Smooth muscle cell (in vitro differentiated cells): ENCODE data around the gene KRTAP1-3. TPM values are rescaled to one million over a fixed set of nuclear protein-coding genes. Genes with fewer than 3 reads are reported as not detected.

Source experiments
- DNase-seq: peaks from one replicate; lab custom pipeline; 2025; ENCODE audit not compliant: unreplicated experiment; lab: John Stamatoyannopoulos, UW
- H2AFZ ChIP-seq: fragments of 200-600 bp; sonication (generic); 2 replicates; pipeline ENCODE4 v1.6.0; 2016; ENCODE audit warnings: antibody characterized with exemption, low read depth, mild to moderate bottlenecking
- H3F3A ChIP-seq: fragments of 200-600 bp; sonication (generic); 2 replicates; pipeline ENCODE4 v1.6.0; 2017; ENCODE audit warnings: antibody characterized with exemption, low read depth
- H3K27ac ChIP-seq: fragments of 200-600 bp; sonication (generic); 2 replicates; pipeline ENCODE4 v1.5.1; 2016; ENCODE audit warnings: low read depth, mild to moderate bottlenecking
- H3K27me3 ChIP-seq: fragments of 200-600 bp; sonication (generic); 2 replicates; pipeline ENCODE4 v1.6.1; 2016; ENCODE audit warnings: low read depth, mild to moderate bottlenecking
- H3K36me3 ChIP-seq: fragments of 200-600 bp; sonication (generic); 2 replicates; pipeline ENCODE4 v1.5.1; 2016; ENCODE audit warnings: low read depth
- H3K4me1 ChIP-seq: fragments of 200-600 bp; sonication (generic); 2 replicates; pipeline ENCODE4 v1.5.1; 2016; ENCODE audit warnings: low read depth
- H3K4me2 ChIP-seq: fragments of 200-600 bp; sonication (generic); 2 replicates; pipeline ENCODE4 v1.6.0; 2016; ENCODE audit warnings: mild to moderate bottlenecking
- H3K4me3 ChIP-seq: fragments of 200-600 bp; sonication (generic); 2 replicates; pipeline ENCODE4 v1.5.1; 2016; ENCODE audit warnings: mild to moderate bottlenecking
- H3K79me2 ChIP-seq: fragments of 200-600 bp; sonication (generic); 2 replicates; pipeline ENCODE4 v1.6.0; 2016; ENCODE audit warnings: low read depth, mild to moderate bottlenecking
- H3K9ac ChIP-seq: fragments of 200-600 bp; sonication (generic); 2 replicates; pipeline ENCODE4 v1.6.0; 2016; ENCODE audit warnings: low read depth
- H3K9me3 ChIP-seq: fragments of 200-600 bp; sonication (generic); replicated peaks from 2 replicates; pipeline ENCODE4 v1.5.1; 2016; ENCODE audit warnings: low read depth
- H4K20me1 ChIP-seq: fragments of 200-600 bp; sonication (generic); 2 replicates; pipeline ENCODE4 v1.6.0; 2016; ENCODE audit warnings: low read depth
- whole genome bisulfite sequencing: methylation state at CpG from one replicate; pipeline ENCODE4 v1.1.7; 2016; ENCODE audit warnings: low lambda C conversion rate; 5-methylcytosine and 5-hydroxymethylcytosine counted together
- polyA plus RNA-seq: library from polyadenylated mRNA; unstranded; fragments of >200 nt; fragmentation: Nextera tagmentation; extraction: Ambion mirVana; gene quantifications from 2 replicates; pipeline ENCODE4 v1.2.1, GENCODE V29; 2016
- total RNA-seq: library from RNA; depleted of rRNA; stranded (reverse); fragments of >200 nt; gene quantifications from 2 replicates; pipeline ENCODE4 v1.2.3, GENCODE V29; 2014
- TF ChIP-seq, protein P1 (sequence below): fragments of 200-600 bp; sonication (generic); IDR thresholded peaks from 2 replicates; pipeline ENCODE4 v1.5.1; 2017; ENCODE audit warnings: borderline replicate concordance, mild to moderate bottlenecking, antibody characterized with exemption; ENCODE audit not compliant: insufficient read depth, poor library complexity, severe bottlenecking

Gene KRTAP1-3
- total and polyA plus RNA-seq, 2 experiments from 2014 or later, result not detected

DNA sequence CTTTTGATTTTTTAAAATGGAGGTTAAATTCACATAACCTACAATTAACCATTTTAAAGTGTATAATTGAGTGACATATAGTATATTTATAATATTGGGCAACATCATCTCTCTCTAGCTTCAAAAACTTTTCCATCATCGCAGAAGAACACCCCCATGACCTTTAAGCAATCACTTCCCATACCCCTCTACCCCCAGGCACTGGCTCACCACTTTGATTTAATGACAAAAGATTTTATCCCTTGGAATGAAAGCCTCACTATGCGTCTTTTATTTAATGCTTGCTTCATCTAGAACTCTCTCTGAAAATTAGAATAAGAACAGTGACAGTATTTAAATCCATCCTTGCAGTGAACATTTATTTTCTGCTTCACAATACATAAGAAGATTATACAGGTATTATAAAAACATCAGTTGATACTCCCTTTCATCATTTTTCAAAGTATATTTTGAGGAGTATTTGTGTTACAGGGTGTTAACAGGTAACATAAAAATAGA lies 3.2 kb upstream of the KRTAP1-3 start:
- Histone ChIP-seq H3K4me2 (no peak overlapping the region), H3K27ac (no peak overlapping the region), H3K4me3 (no peak overlapping the region), H4K20me1 (no peaks in the 10 kb centered on the region), H3F3A (no peaks in the 10 kb centered on the region), H2AFZ (no peak overlapping the region), H3K9ac (no peak overlapping the region), H3K27me3 (no peaks in the 10 kb centered on the region), H3K9me3 (no peaks in the 10 kb centered on the region), H3K36me3 (no peaks in the 10 kb centered on the region), H3K4me1 (no peaks in the 10 kb centered on the region), H3K79me2 (no peaks in the 10 kb centered on the region)
- no peak for DNase-seq
- TF ChIP-seq, protein P1, sequence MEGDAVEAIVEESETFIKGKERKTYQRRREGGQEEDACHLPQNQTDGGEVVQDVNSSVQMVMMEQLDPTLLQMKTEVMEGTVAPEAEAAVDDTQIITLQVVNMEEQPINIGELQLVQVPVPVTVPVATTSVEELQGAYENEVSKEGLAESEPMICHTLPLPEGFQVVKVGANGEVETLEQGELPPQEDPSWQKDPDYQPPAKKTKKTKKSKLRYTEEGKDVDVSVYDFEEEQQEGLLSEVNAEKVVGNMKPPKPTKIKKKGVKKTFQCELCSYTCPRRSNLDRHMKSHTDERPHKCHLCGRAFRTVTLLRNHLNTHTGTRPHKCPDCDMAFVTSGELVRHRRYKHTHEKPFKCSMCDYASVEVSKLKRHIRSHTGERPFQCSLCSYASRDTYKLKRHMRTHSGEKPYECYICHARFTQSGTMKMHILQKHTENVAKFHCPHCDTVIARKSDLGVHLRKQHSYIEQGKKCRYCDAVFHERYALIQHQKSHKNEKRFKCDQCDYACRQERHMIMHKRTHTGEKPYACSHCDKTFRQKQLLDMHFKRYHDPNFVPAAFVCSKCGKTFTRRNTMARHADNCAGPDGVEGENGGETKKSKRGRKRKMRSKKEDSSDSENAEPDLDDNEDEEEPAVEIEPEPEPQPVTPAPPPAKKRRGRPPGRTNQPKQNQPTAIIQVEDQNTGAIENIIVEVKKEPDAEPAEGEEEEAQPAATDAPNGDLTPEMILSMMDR, result no peak
- WGBS, result 80% methylated on average over 2 of the region's 2 CpGs

DNA sequence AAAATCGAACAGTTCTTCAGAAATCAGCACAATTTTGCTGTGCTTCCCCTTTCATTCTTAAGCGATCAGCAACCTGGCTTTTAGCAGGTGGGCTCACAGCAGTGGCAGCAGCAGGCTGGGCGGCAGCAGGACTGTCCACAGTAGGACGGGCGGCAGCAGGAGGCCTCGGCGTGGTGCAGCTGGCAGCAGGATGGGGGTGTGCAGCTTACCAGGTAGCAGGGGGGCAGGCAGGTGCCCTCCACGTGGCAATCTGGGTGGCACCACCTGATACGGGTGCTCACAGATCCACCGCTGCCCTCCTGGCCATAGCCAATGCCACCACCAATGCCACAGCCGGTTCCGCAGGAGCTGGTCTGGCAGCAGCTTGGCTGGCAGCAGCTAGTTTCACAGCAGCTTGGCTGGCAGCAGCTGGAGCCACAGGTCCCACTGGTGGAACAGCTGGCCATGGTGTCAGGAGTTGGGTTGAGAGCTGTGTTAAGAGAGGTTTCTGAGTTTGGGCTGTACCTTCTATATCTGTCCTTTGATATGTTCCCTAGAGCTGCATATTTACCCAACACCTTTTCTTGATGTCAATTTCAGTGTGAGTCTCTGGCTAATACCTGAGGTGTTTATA lies 4.9 kb downstream of the KRTAP1-3 start, which contains the start of gene KRTAP1-4:
Gene KRTAP1-4, minus strand, starts transcription at position 563 of the 613 bp plus-strand sequence. Its CDS starts 117 bp downstream, at position 446.
- DNase-seq, result no peak
- TF ChIP-seq, protein P1, result no peak
- Histone ChIP-seq H3F3A (no peaks in the 10 kb centered on the region), H3K9ac (no peak within 1 kb of the TSS), H3K27ac (no peak within 1 kb of the TSS), H3K9me3 (no peaks in the 10 kb centered on the region), H3K4me1 (no peaks in the 10 kb centered on the region), H2AFZ (no peak within 1 kb of the TSS), H4K20me1 (no peaks in the 10 kb centered on the region), H3K4me3 (no peak within 1 kb of the TSS), H3K36me3 (no peaks in the 10 kb centered on the region), H3K27me3 (no peaks in the 10 kb centered on the region), H3K4me2 (no peak within 1 kb of the TSS), H3K79me2 (no peaks in the 10 kb centered on the region)
- 83% methylated on average over 12 of the region's 12 CpGs for WGBS

DNA sequence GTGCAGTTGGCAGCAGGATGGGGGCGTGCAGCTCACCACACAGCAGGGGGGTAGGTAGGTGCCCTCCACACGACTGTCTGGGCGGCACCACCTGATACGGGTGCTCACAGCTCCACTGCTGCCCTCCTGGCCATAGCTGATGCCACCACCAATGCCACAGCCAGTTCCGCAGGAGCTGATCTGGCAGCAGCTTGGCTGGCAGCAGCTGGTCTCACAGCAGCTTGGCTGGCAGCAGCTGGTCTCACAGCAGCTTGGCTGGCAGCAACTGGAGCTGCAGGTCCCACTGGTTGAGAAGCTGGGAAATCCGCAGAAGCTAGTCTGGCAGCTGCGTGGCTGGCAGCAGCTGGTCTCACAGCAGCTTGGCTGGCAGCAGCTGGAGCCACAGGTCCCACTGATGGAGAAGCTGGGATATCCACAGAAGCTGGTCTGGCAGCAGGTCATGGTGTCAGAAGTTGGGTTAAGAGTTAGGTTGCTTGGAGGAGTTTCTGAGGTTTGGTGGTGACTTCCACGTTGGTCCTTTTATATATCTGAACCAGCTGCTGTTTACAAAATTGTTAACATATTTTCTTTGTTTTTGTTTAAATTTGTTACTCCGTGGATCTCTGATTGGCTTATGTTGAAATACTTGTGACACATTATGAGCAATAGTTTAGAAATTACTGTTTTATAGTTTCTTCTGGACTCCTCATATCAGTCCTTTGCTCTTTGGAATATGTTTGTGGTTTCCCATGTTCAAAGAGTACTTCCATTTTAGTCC lies 7.8 kb downstream of the KRTAP1-3 start, which contains the start of gene KRTAP1-5:
Gene KRTAP1-5, minus strand, starts transcription at position 494 of the 757 bp plus-strand sequence. Its CDS starts 53 bp downstream, at position 441.
- no peaks in the 10 kb centered on the region for H4K20me1 ChIP-seq
- no peaks in the 10 kb centered on the region for H3K79me2 ChIP-seq
- H3K27ac ChIP-seq, result no peak within 1 kb of the TSS
- WGBS, result 77% methylated on average over 9 of the region's 9 CpGs
- TF ChIP-seq, protein P1, result no peak
- H3K9me3 ChIP-seq, result no peaks in the 10 kb centered on the region
- H2AFZ ChIP-seq, result no peak within 1 kb of the TSS
- H3F3A ChIP-seq, result no peaks in the 10 kb centered on the region
- no peak within 1 kb of the TSS for H3K9ac ChIP-seq
- peak within 1 kb of the TSS; percentile 47 for H3K4me2 ChIP-seq
- H3K27me3 ChIP-seq, result no peaks in the 10 kb centered on the region
- no peak within 1 kb of the TSS for H3K4me3 ChIP-seq
- no peak for DNase-seq
- H3K4me1 ChIP-seq, result no peaks in the 10 kb centered on the region
- no peaks in the 10 kb centered on the region for H3K36me3 ChIP-seq
